SK-N-MC (cell line): ENCODE data around the gene MYO1D.

ENCODE experiments used
- DNase-seq: peaks from one replicate; pipeline ENCODE4 v3.0.0-alpha.2; 2011; ENCODE audit warnings: low read depth, low spot score
- H3K27ac ChIP-seq: fragments of 200-600 bp; sonication (generic); 2 replicates; pipeline ENCODE4 v1.5.1; 2016; ENCODE audit warnings: mixed run types
- H3K36me3 ChIP-seq: fragments of 200-600 bp; sonication (generic); 2 replicates; pipeline ENCODE4 v1.6.1; 2017; ENCODE audit warnings: antibody characterized with exemption, low read length, mixed read lengths; ENCODE audit not compliant: insufficient read depth
- H3K4me3 ChIP-seq: fragments of 200-600 bp; sonication (generic); 2 replicates; pipeline ENCODE4 v1.5.1; 2016
- H3K9ac ChIP-seq: fragments of 200-600 bp; sonication (generic); 2 replicates; pipeline ENCODE4 v1.8.0; 2017; ENCODE audit warnings: mixed run types, mixed read lengths; ENCODE audit not compliant: insufficient read length
- H3K9me3 ChIP-seq: fragments of 200-600 bp; sonication (generic); 2 replicates; pipeline ENCODE4 v1.6.1; 2017; ENCODE audit warnings: low read depth, mild to moderate bottlenecking, antibody characterized with exemption, low read length, moderate library complexity, mixed read lengths
- EZH2 ChIP-seq: fragments of 200-600 bp; sonication (generic); IDR thresholded peaks from one replicate; pipeline ENCODE4 v1.6.1; 2017; ENCODE audit warnings: antibody characterized with exemption
- FOXP2 ChIP-seq: optimal IDR thresholded peaks from 2 replicates; pipeline ENCODE3; 2011; ENCODE audit warnings: mild to moderate bottlenecking, moderate library complexity; ENCODE audit not compliant: insufficient read depth; ENCODE audit errors: extremely low read length, control extremely low read depth
- POLR2AphosphoS5 ChIP-seq: IDR thresholded peaks from 2 replicates; pipeline ENCODE4 v1.6.1; 2012; ENCODE audit warnings: mild to moderate bottlenecking, low read depth, low read length, borderline replicate concordance

MYO1D gene

GRCh38 chr17:32584792-32585191 lies 292.1 kb downstream of the MYO1D start:
- no peaks in the 10 kb centered on the region for H3K9me3 ChIP-seq
- no peak overlapping the region for H3K27ac ChIP-seq
- no peaks in the 10 kb centered on the region for H3K36me3 ChIP-seq
- TF ChIP-seq FOXP2 (no peak), EZH2 (no peak), POLR2AphosphoS5 (no peak)
- H3K4me3 ChIP-seq, result no peak overlapping the region
- H3K9ac ChIP-seq, result no peak overlapping the region
- DNase-seq, result no peak

DNA sequence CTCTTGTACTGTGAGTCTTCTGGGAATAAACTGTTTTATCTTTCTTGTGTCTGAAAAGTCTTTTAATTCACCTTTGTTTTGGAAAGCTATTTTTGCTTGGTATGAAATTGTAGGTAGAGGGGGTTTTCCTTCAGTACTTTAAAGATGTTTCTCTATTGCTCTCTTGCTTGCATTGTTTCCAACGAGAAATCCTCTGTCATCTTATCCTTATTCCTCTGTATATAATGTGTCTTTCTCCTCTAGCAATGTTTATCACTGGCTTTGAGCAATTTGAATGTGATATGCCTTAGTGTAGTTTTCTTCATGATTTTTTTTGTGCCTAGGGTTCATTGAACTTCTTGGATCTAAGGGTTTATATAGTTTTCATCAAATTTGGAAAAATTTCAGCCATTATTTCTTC lies 293.9 kb downstream of the MYO1D start:
- no peak for DNase-seq
- H3K9me3 ChIP-seq, result no peaks in the 10 kb centered on the region
- no peaks in the 10 kb centered on the region for H3K36me3 ChIP-seq
- no peak overlapping the region for H3K9ac ChIP-seq
- no peak for TF ChIP-seq POLR2AphosphoS5
- TF ChIP-seq EZH2, result no peak
- no peak for TF ChIP-seq FOXP2
- H3K27ac ChIP-seq, result no peak overlapping the region
- no peak overlapping the region for H3K4me3 ChIP-seq

- Histone ChIP-seq H3K36me3 (no peaks in the 10 kb centered on the region), H3K4me3 (no peak overlapping the region), H3K9ac (no peak overlapping the region), H3K9me3 (no peaks in the 10 kb centered on the region), H3K27ac (no peak overlapping the region)
- TF ChIP-seq FOXP2 (no peak), EZH2 (no peak), POLR2AphosphoS5 (no peak)
- no peak for DNase-seq
These were observed 301.1 kb downstream of the MYO1D start for GRCh38 chr17:32575852-32576251.

GRCh38 chr17:32570081-32570396 lies 306.9 kb downstream of the MYO1D start:
- H3K9ac ChIP-seq, result no peak overlapping the region
- H3K27ac ChIP-seq, result no peak overlapping the region
- TF ChIP-seq FOXP2 (no peak), EZH2 (no peak), POLR2AphosphoS5 (no peak)
- no peak for DNase-seq
- H3K36me3 ChIP-seq, result no peaks in the 10 kb centered on the region
- H3K9me3 ChIP-seq, result no peaks in the 10 kb centered on the region
- no peak overlapping the region for H3K4me3 ChIP-seq

DNA sequence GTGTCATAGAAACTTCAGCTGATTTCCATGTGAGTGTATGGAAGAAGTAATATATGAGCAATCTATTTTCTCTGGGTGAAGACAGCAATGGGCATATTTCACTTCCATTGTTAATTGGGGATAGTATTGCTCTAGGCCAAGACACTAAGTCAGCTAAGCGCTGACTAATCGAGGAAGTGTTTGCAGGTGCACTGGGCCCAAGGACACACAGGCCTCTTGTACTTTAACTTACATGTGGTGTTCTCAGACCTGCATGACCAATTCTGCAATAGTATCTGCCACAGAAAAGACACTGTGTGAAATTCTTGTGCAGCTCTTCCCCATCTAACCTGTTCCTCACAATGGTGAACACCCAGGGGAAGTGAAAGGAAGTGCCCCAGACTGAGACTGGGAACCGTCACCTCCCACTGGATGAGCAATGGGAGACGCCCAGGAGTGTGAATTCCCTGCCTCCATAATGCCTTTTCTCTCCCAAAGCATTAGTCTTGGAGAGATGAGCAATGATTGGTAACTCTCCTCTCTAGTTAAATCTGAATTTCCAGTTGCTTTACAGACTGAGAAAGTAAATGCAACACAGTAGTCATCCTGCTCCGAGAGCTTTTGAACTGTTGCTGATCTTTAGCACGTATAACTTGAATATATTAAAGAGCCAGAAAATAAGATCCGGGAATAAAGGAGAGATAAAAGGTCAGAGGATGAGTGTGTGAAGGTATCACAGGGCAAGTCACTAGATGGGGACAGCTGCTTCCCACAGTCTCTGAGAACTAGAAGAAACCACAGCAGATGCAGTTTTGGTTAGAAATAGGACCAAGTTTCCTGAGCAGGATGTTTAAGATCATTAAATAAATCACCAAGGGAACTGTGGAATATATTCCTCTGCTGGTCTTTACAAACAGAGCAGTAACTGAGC lies 307.5 kb downstream of the MYO1D start:
- no peak for DNase-seq
- H3K9ac ChIP-seq, result no peak overlapping the region
- H3K36me3 ChIP-seq, result no peaks in the 10 kb centered on the region
- no peak overlapping the region for H3K27ac ChIP-seq
- H3K4me3 ChIP-seq, result no peak overlapping the region
- H3K9me3 ChIP-seq, result no peaks in the 10 kb centered on the region
- TF ChIP-seq POLR2AphosphoS5 (no peak), EZH2 (no peak), FOXP2 (no peak)

DNA sequence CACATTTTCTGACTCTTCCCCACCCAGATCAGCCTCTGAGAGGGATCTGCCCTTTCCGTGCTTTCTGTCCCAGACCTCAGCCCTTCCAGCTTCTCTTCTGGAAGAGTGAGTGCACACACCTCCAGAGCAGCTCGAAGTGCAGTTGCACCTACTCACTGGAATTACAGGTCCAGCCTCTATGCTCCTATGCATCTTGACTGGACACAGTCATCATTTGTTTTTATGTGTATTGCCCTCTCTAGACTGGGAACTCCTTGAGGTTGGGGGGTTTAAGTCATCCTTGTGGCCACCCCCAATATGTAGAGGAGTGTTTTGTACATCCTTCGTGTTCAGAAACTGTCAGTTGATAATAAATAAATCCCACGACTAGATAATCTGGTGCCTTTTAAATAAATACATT lies 308.2 kb downstream of the MYO1D start:
- H3K27ac ChIP-seq, result no peak overlapping the region
- no peak for DNase-seq

DNA sequence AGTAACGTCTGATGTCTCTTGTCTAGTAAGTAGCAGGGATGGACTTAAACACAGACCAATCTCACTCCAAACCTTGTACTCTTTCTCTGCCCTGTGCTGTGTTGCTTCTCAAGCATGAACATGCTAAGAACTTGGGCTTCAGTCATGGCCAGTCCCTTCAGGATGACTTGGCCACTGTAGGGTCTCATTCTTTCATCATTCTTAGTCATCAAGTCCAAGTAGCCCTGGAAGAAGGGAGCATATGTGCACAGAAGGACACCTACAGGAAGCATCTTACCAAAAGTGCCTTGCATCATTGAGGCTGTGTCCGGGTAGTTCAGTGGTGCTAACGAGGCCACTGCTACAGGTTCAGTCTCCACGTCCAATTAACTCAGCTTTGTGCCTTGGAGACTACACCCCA lies 309.4 kb downstream of the MYO1D start:
- H3K9me3 ChIP-seq, result no peaks in the 10 kb centered on the region
- no peaks in the 10 kb centered on the region for H3K36me3 ChIP-seq
- DNase-seq, result no peak
- H3K9ac ChIP-seq, result no peak overlapping the region
- TF ChIP-seq EZH2 (no peak), POLR2AphosphoS5 (no peak), FOXP2 (no peak)
- no peak overlapping the region for H3K27ac ChIP-seq
- H3K4me3 ChIP-seq, result no peak overlapping the region

More for the DNA sequence above, 308.2 kb downstream of the MYO1D start:
- H3K4me3 ChIP-seq, result no peak overlapping the region
- H3K9me3 ChIP-seq, result no peaks in the 10 kb centered on the region
- no peak overlapping the region for H3K9ac ChIP-seq
- TF ChIP-seq POLR2AphosphoS5 (no peak), EZH2 (no peak), FOXP2 (no peak)
- H3K36me3 ChIP-seq, result no peaks in the 10 kb centered on the region

GRCh38 chr17:32567086-32567485 lies 309.8 kb downstream of the MYO1D start:
- no peak for DNase-seq
- H3K36me3 ChIP-seq, result no peaks in the 10 kb centered on the region
- TF ChIP-seq FOXP2 (no peak), EZH2 (no peak)

GRCh38 chr17:32566303-32566702 lies 310.6 kb downstream of the MYO1D start:
- Histone ChIP-seq H3K36me3 (no peaks in the 10 kb centered on the region), H3K4me3 (no peak overlapping the region), H3K27ac (no peak overlapping the region), H3K9ac (no peak overlapping the region), H3K9me3 (no peaks in the 10 kb centered on the region)
- no peak for DNase-seq
- TF ChIP-seq POLR2AphosphoS5, result no peak
- no peak for TF ChIP-seq EZH2
- TF ChIP-seq FOXP2, result no peak

More at GRCh38 chr17:32567086-32567485, 309.8 kb downstream of the MYO1D start:
- no peak overlapping the region for H3K9ac ChIP-seq
- H3K9me3 ChIP-seq, result no peaks in the 10 kb centered on the region
- no peak overlapping the region for H3K27ac ChIP-seq
- no peak overlapping the region for H3K4me3 ChIP-seq
